IPS DF 6.9 (cell line): ENCODE measurements around the gene B3GALNT1.

Experiments used
- DNase-seq: peaks from one replicate; pipeline ENCODE4 v3.0.0-alpha.2; 2013; ENCODE audit warnings: low read depth, low spot score
- H3K27ac ChIP-seq: one replicate; pipeline ENCODE4 v1.5.1; 2013; ENCODE audit warnings: low read length, control low read depth
- H3K27me3 ChIP-seq: 2 replicates; pipeline ENCODE4 v1.6.1; 2013; ENCODE audit warnings: mild to moderate bottlenecking, low read length; ENCODE audit not compliant: control insufficient read depth, insufficient read depth
- H3K36me3 ChIP-seq: 2 replicates; pipeline ENCODE4 v1.6.1; 2013; ENCODE audit warnings: low read length; ENCODE audit not compliant: control insufficient read depth, insufficient read depth
- H3K4me1 ChIP-seq: 2 replicates; pipeline ENCODE4 v1.6.1; 2013; ENCODE audit warnings: low read length; ENCODE audit not compliant: control insufficient read depth, insufficient read depth
- H3K4me3 ChIP-seq: 2 replicates; pipeline ENCODE4 v1.5.1; 2013; ENCODE audit warnings: mild to moderate bottlenecking, low read length
- H3K9me3 ChIP-seq: 2 replicates; pipeline ENCODE4 v1.6.1; 2013; ENCODE audit warnings: low read length, inconsistent platforms; ENCODE audit not compliant: control insufficient read depth, insufficient read depth
- WGBS: extraction: QIAGEN DNeasy Blood & Tissue Kit; methylation state at CpG from one replicate; pipeline ENCODE4 v1.1.7; 2013; ENCODE audit warnings: mixed read lengths, missing lambda C conversion rate; ENCODE audit not compliant: insufficient read length, insufficient coverage; 5-methylcytosine and 5-hydroxymethylcytosine counted together

B3GALNT1 gene

GRCh38 chr3:161081633-161082032 is 23.5 kb downstream of the B3GALNT1 start:
- Histone ChIP-seq H3K9me3 (no peaks in the 10 kb centered on the region), H3K36me3 (no peaks in the 10 kb centered on the region), H3K27ac (no peak overlapping the region), H3K4me1 (no peaks in the 10 kb centered on the region), H3K27me3 (no peaks in the 10 kb centered on the region), H3K4me3 (no peak overlapping the region)
- WGBS, result no CpG with 5 or more reads among the region's 4 CpGs
- no peak for DNase-seq

DNA sequence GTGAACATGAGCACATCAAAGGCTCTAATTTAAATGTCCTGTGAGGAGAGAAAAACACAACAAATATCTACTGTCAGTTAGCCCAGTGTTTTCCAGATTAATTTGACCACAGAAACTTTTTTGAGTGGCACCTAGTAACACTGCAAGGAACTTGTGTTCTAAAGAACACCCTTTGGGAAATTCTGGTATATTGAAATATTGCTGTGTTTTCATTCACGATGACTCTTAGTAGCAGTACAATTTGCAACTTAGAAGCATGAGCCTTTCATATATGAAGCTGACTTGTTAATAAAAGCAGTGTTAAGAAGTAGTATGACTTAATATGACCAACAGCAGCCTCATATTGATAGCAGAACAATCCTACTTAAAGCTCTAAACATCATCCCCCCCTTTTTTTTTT is 32.0 kb downstream of the B3GALNT1 start:
- no peaks in the 10 kb centered on the region for H3K36me3 ChIP-seq
- no peaks in the 10 kb centered on the region for H3K9me3 ChIP-seq
- DNase-seq, result no peak
- H3K27me3 ChIP-seq, result no peaks in the 10 kb centered on the region
- H3K4me3 ChIP-seq, result no peak overlapping the region
- H3K4me1 ChIP-seq, result 0 out of 2 replicates have a peak, but pooled peaks cover 1% of the 10 kb centered on the region
- no peak overlapping the region for H3K27ac ChIP-seq
- no CpG with 5 or more reads among the region's 1 CpG for WGBS

DNA sequence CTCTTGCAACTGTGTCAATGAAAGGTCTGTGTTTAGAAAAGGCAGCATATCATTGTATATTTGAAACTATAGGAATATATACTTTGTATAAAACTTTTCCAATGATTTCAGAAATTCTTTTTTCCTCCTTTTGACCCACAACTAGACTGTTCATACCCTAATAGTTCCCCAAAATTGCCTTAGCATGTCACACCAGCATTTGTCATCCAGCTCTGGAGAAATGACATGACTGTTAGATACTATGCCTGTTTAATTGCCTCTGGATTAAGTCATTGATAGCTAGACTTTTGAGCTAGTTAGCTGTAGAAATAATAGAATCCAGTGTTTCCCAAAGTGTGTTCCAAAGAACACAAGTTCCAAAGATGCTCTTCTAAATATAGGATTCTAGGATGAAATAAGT is 32.4 kb downstream of the B3GALNT1 start:
- Histone ChIP-seq H3K9me3 (no peaks in the 10 kb centered on the region), H3K27me3 (no peaks in the 10 kb centered on the region), H3K36me3 (no peaks in the 10 kb centered on the region), H3K4me1 (0 out of 2 replicates have a peak, but pooled peaks cover 1% of the 10 kb centered on the region), H3K27ac (no peak overlapping the region), H3K4me3 (no peak overlapping the region)
- DNase-seq, result no peak

- Histone ChIP-seq H3K36me3 (no peaks in the 10 kb centered on the region), H3K4me1 (0 out of 2 replicates have a peak, but pooled peaks cover 1% of the 10 kb centered on the region), H3K27ac (no peak overlapping the region), H3K4me3 (no peak overlapping the region), H3K9me3 (no peaks in the 10 kb centered on the region), H3K27me3 (no peaks in the 10 kb centered on the region)
- whole genome bisulfite sequencing, result no CpG with 5 or more reads among the region's 1 CpG
- no peak for DNase-seq
Measured at GRCh38 chr3:161072211-161072621, 32.9 kb downstream of the B3GALNT1 start.

GRCh38 chr3:161070980-161071663 is 34.0 kb downstream of the B3GALNT1 start:
- H3K4me3 ChIP-seq, result no peak overlapping the region
- H3K9me3 ChIP-seq, result no peaks in the 10 kb centered on the region
- no peak overlapping the region for H3K27ac ChIP-seq
- WGBS, result no CpG with 5 or more reads among the region's 6 CpGs
- DNase-seq, result no peak
- H3K36me3 ChIP-seq, result no peaks in the 10 kb centered on the region
- H3K27me3 ChIP-seq, result no peaks in the 10 kb centered on the region
- 0 out of 2 replicates have a peak, but pooled peaks cover 1% of the 10 kb centered on the region for H3K4me1 ChIP-seq

- no peak overlapping the region for H3K4me3 ChIP-seq
Measured at GRCh38 chr3:161070252-161070930, 34.8 kb downstream of the B3GALNT1 start.

GRCh38 chr3:161069511-161070251 is 35.5 kb downstream of the B3GALNT1 start:
- Histone ChIP-seq H3K36me3 (no peaks in the 10 kb centered on the region), H3K27me3 (no peaks in the 10 kb centered on the region), H3K9me3 (no peaks in the 10 kb centered on the region), H3K4me1 (0 out of 2 replicates have a peak, but pooled peaks cover 1% of the 10 kb centered on the region), H3K27ac (no peak overlapping the region), H3K4me3 (no peak overlapping the region)
- DNase-seq, result no peak
- WGBS, result no CpG with 5 or more reads among the region's 5 CpGs

More at GRCh38 chr3:161070252-161070930, 34.8 kb downstream of the B3GALNT1 start:
- Histone ChIP-seq H3K4me1 (0 out of 2 replicates have a peak, but pooled peaks cover 1% of the 10 kb centered on the region), H3K9me3 (no peaks in the 10 kb centered on the region), H3K27ac (no peak overlapping the region), H3K27me3 (no peaks in the 10 kb centered on the region), H3K36me3 (no peaks in the 10 kb centered on the region)
- no peak for DNase-seq
- WGBS, result no CpG with 5 or more reads among the region's 9 CpGs

GRCh38 chr3:161067335-161067734 is 37.8 kb downstream of the B3GALNT1 start:
- Histone ChIP-seq H3K36me3 (no peaks in the 10 kb centered on the region), H3K4me1 (0 out of 2 replicates have a peak, but pooled peaks cover 1% of the 10 kb centered on the region), H3K27ac (no peak overlapping the region), H3K27me3 (no peaks in the 10 kb centered on the region), H3K9me3 (no peaks in the 10 kb centered on the region), H3K4me3 (no peak overlapping the region)
- DNase-seq, result no peak
- no CpG with 5 or more reads among the region's 1 CpG for WGBS

- Histone ChIP-seq H3K27ac (no peak overlapping the region), H3K9me3 (no peaks in the 10 kb centered on the region), H3K27me3 (no peaks in the 10 kb centered on the region), H3K36me3 (no peaks in the 10 kb centered on the region), H3K4me3 (no peak overlapping the region), H3K4me1 (0 out of 2 replicates have a peak, but pooled peaks cover 1% of the 10 kb centered on the region)
- whole genome bisulfite sequencing, result no CpG with 5 or more reads among the region's 3 CpGs
- no peak for DNase-seq
Measured at GRCh38 chr3:161066930-161067329, 38.2 kb downstream of the B3GALNT1 start.

DNA sequence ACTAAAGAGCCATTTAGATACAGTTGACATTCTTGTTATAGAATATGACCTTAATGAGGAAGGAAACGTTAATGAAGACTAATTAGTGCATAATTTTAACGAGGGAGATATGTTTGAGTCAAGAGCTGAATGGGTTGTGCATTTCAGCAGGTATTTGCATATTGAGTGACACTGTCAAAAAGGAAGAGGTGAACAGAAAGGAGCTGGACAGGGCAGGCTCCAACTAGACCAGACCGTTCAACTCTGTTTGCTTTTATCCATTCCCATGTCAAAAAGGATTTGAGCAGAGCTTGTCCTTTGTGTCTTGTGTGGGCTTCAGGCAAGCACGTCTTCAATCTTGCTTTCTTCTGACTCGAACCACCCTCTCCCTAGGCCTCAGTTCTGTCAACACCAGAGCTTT is 40.7 kb downstream of the B3GALNT1 start:
- no peaks in the 10 kb centered on the region for H3K9me3 ChIP-seq
- H3K4me1 ChIP-seq, result no peaks in the 10 kb centered on the region
- H3K27ac ChIP-seq, result no peak overlapping the region
- no peaks in the 10 kb centered on the region for H3K27me3 ChIP-seq
- no peaks in the 10 kb centered on the region for H3K36me3 ChIP-seq
- H3K4me3 ChIP-seq, result no peak overlapping the region
- WGBS, result 100% methylated on average over 2 of the region's 5 CpGs
- DNase-seq, result no peak
